Measurements from ENCODE around the gene BCAT1.

BCAT1 gene

GRCh38 chr12:24798335-24798734 lies 150.6 kb downstream of the BCAT1 start:
- no peak for DNase-seq

- DNase-seq: no peak
These were observed 151.0 kb downstream of the BCAT1 start for GRCh38 chr12:24797901-24798300.

- no peak for DNase-seq
These were observed 152.0 kb downstream of the BCAT1 start for GRCh38 chr12:24796876-24797275.

GRCh38 chr12:24795699-24796347 lies 153.1 kb downstream of the BCAT1 start:
- DNase-seq: no peak

- DNase-seq: no peak
These were observed 157.3 kb downstream of the BCAT1 start for GRCh38 chr12:24791622-24792021.

GRCh38 chr12:24788886-24789285 lies 160.0 kb downstream of the BCAT1 start:
- DNase-seq: no peak

GRCh38 chr12:24780697-24781368 lies 168.1 kb downstream of the BCAT1 start:
- DNase-seq: no peak

GRCh38 chr12:24778486-24779304 lies 170.2 kb downstream of the BCAT1 start:
- DNase-seq: no peak

GRCh38 chr12:24777359-24777758 lies 171.5 kb downstream of the BCAT1 start:
- DNase-seq: no peak

GRCh38 chr12:24776861-24777260 lies 172.0 kb downstream of the BCAT1 start:
- no peak for DNase-seq

GRCh38 chr12:24775073-24775472 lies 173.8 kb downstream of the BCAT1 start:
- no peak for DNase-seq

- DNase-seq: no peak
These were observed 174.9 kb downstream of the BCAT1 start for GRCh38 chr12:24773996-24774395.

- DNase-seq: no peak
These were observed 176.1 kb downstream of the BCAT1 start for GRCh38 chr12:24772813-24773212.

- DNase-seq: no peak
These were observed 178.1 kb downstream of the BCAT1 start for GRCh38 chr12:24770821-24771220.

- no peak for DNase-seq
These were observed 178.6 kb downstream of the BCAT1 start for GRCh38 chr12:24770334-24770733.

GRCh38 chr12:24769682-24770081 lies 179.2 kb downstream of the BCAT1 start:
- DNase-seq: no peak

GRCh38 chr12:24768415-24768814 lies 180.5 kb downstream of the BCAT1 start:
- DNase-seq: no peak

- no peak for DNase-seq
These were observed 181.9 kb downstream of the BCAT1 start for GRCh38 chr12:24767016-24767415.

- no peak for DNase-seq
These were observed 184.2 kb downstream of the BCAT1 start for GRCh38 chr12:24764712-24765111.

- DNase-seq: no peak
These were observed 188.1 kb downstream of the BCAT1 start for GRCh38 chr12:24760606-24761378.

GRCh38 chr12:24760162-24760561 lies 188.7 kb downstream of the BCAT1 start:
- DNase-seq: no peak

All from NCI-H345 (cell line).